SJSA1 (cell line): ENCODE measurements around the gene ARHGEF10L. TPM values are rescaled to one million over a fixed set of nuclear protein-coding genes. Genes with fewer than 3 reads are reported as not detected.

Experiments
- DNase-seq, 2 experiments: peaks; one replicate each; pipeline ENCODE4 v3.0.0-alpha.2; 2015 to 2020; ENCODE audit warnings: low spot score in 2 of 2, low read depth in 1 of 2
- H3K27ac ChIP-seq: fragments of 250-450 bp; sonication (Bioruptor Pico); 2 replicates; pipeline ENCODE4 v1.5.1; 2020; ENCODE audit warnings: mild to moderate bottlenecking, moderate library complexity
- H3K27me3 ChIP-seq: fragments of 250-450 bp; sonication (Bioruptor Pico); replicated peaks from 2 replicates; pipeline ENCODE4 v1.5.1; 2020; ENCODE audit warnings: mild to moderate bottlenecking, moderate library complexity
- H3K36me3 ChIP-seq: fragments of 250-450 bp; sonication (Bioruptor Pico); 2 replicates; pipeline ENCODE4 v1.5.1; 2020; ENCODE audit warnings: mild to moderate bottlenecking
- H3K4me1 ChIP-seq: fragments of 250-450 bp; sonication (Bioruptor Pico); replicated peaks from 2 replicates; pipeline ENCODE4 v1.6.1; 2021; ENCODE audit warnings: mild to moderate bottlenecking
- H3K4me3 ChIP-seq: fragments of 250-450 bp; sonication (Bioruptor Pico); 2 replicates; pipeline ENCODE4 v1.5.1; 2020; ENCODE audit warnings: mild to moderate bottlenecking
- H3K9me3 ChIP-seq: fragments of 250-450 bp; sonication (Bioruptor Pico); replicated peaks from 2 replicates; pipeline ENCODE4 v1.5.1; 2020; ENCODE audit warnings: mild to moderate bottlenecking
- total RNA-seq: library from RNA; depleted of rRNA; stranded (reverse); fragments of >200 nt; shearing (Covaris generic); gene quantifications from 2 replicates; pipeline ENCODE4 v1.2.3, GENCODE V29; 2014

The ARHGEF10L gene
- total RNA-seq, 1 experiment from 2014 or later, result 12.8 TPM

DNA sequence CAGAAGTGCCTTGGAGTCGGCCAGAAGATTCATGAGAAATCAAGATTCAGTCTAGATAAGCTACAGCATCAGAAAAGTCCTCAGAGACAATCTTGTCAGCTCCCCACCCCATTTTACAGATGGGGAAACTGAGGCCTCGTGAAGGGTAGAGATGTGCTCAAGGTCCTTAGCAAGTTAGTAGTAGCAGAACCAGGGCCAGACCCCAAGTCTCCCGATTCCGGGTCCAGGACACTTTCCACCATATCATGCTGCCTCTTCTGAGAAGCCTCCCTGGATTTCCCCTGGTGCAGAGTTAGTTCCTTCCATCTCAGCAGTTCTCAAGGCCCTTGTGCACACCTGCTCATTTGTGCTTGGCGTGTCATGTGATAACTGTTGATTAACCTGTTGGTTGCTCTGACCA is 124.1 kb downstream of the ARHGEF10L start:
- Histone ChIP-seq H3K9me3 (no peaks in the 10 kb centered on the region), H3K4me1 (no peaks in the 10 kb centered on the region), H3K4me3 (no peak overlapping the region), H3K27me3 (no peaks in the 10 kb centered on the region), H3K36me3 (peaks cover 23% of the 10 kb centered on the region; the same call in 1 of the 2 replicates), H3K27ac (no peak overlapping the region)
- no peak for DNase-seq

- Histone ChIP-seq H3K36me3 (peaks cover 23% of the 10 kb centered on the region; the same call in 1 of the 2 replicates), H3K27ac (no peak overlapping the region)
These were observed 124.8 kb downstream of the ARHGEF10L start for GRCh38 chr1:17664322-17664721.

DNA sequence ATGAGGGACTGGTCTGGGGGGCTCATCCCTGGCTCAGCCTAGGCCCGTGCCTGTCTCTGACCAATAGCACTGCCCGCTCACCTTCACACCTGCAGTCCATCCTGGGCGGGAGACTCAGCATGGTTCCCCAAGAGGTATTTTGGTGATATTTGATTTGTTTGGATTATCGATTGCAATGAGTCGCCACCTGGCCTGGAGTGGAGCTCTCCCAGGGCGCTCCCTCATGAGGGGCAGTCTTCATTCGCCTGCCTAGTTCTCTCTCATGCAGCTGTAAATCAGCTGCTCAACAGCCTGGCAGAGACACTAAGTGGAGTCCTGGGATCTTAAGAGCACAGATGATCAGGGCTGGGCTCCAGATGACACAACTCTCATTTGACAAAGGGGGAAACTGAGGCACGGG is 125.6 kb downstream of the ARHGEF10L start:
- no peak for DNase-seq
- Histone ChIP-seq H3K27me3 (no peaks in the 10 kb centered on the region), H3K4me3 (no peak overlapping the region), H3K4me1 (no peaks in the 10 kb centered on the region), H3K9me3 (no peaks in the 10 kb centered on the region), H3K27ac (no peak overlapping the region), H3K36me3 (peaks cover 23% of the 10 kb centered on the region; the same call in 1 of the 2 replicates)

More at GRCh38 chr1:17664322-17664721, 124.8 kb downstream of the ARHGEF10L start:
- Histone ChIP-seq H3K27me3 (no peaks in the 10 kb centered on the region), H3K9me3 (no peaks in the 10 kb centered on the region), H3K4me3 (no peak overlapping the region), H3K4me1 (no peaks in the 10 kb centered on the region)
- no peak for DNase-seq

DNA sequence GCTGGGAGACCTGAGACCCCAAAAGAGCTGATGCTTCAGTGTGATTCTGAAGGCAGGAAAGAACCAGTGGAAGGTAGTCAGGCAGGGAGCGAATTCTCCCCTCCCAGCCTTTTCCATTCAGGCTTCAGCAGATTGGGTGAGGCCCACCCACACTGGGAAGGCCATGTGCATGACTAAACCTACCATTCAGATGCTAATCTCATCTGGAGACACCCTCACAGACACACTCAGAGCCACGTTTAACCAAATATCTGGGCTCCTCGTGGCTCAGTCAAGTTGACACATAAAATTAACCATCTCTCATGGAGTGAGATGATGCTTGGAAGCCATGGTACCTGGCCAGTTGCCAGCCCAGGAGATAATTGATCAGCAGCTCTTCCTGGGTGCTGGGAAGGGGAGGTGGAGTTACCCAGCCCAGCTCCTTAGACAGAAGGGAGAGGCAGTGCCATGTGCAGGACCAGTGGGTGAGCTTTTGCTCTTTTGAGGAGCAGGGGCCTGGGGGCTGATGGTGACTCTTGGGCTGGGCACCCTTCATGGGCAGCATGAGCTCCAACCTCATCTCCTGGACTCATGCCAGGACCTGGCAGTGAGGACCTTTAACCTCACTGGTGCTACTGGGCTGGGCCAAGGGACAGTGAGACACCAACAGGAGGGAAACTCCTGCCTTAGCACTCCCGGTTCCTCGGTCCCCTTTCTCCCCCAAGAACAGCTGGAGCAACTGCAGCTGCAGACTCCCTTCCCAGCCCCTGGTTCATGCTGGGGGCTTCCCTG is 126.6 kb downstream of the ARHGEF10L start:
- Histone ChIP-seq H3K4me3 (no peak overlapping the region), H3K27ac (no peak overlapping the region), H3K36me3 (peaks cover 23% of the 10 kb centered on the region; the same call in 1 of the 2 replicates), H3K27me3 (no peaks in the 10 kb centered on the region), H3K9me3 (no peaks in the 10 kb centered on the region), H3K4me1 (no peaks in the 10 kb centered on the region)
- DNase-seq, result no peak

DNA sequence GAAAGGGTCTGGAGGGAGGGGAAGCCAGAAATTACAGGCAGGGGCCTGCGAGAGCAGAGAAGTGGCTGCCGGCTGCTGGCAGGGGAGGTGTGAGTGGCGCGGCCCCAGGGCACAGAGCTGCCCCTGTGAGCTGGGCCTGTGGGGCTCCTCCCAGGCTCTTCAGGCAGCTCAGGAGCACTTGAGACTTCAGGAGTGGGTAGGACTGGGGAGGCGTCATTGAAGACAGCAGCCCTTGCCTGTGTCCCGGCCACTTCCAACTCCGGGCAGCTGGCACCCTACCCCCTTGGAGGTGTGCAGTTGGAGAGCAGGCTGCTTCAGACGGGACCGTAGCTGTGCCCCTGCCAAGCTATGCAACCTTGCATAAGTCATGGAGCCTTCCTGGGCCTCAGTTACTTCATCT is 128.1 kb downstream of the ARHGEF10L start:
- Histone ChIP-seq H3K9me3 (no peaks in the 10 kb centered on the region), H3K27ac (no peak overlapping the region), H3K27me3 (no peaks in the 10 kb centered on the region), H3K36me3 (peaks cover 16% of the 10 kb centered on the region; the same call in 1 of the 2 replicates), H3K4me1 (no peaks in the 10 kb centered on the region), H3K4me3 (no peak overlapping the region)
- no peak for DNase-seq

DNA sequence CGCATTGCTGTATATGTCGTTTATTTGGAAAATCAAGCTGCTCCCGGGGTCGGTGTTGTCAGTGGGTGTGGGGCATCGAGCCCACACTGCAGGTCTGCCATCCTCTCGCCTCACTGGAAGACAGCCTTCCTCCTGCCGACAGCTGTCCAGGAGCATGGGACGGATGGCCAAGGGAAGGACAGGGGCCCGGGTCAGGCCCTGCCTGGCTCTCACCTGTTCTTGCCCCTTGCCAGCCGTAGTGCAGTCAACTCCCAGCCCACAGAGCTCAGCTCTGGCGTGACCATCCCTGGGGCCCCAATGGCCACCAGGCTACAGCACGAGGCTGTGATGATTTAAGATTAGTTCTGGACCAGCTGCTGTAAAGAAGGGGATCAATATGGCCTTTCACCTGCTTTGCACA is 128.7 kb downstream of the ARHGEF10L start:
- Histone ChIP-seq H3K9me3 (no peaks in the 10 kb centered on the region), H3K27ac (no peak overlapping the region), H3K4me3 (no peak overlapping the region), H3K36me3 (peaks cover 16% of the 10 kb centered on the region; the same call in 1 of the 2 replicates), H3K27me3 (no peaks in the 10 kb centered on the region), H3K4me1 (no peaks in the 10 kb centered on the region)
- no peak for DNase-seq

GRCh38 chr1:17668624-17669175 is 129.2 kb downstream of the ARHGEF10L start:
- peaks cover 16% of the 10 kb centered on the region; the same call in 1 of the 2 replicates for H3K36me3 ChIP-seq
- no peaks in the 10 kb centered on the region for H3K27me3 ChIP-seq
- no peaks in the 10 kb centered on the region for H3K4me1 ChIP-seq
- no peak overlapping the region for H3K4me3 ChIP-seq
- no peak for DNase-seq
- no peak overlapping the region for H3K27ac ChIP-seq
- H3K9me3 ChIP-seq, result no peaks in the 10 kb centered on the region

- no peak overlapping the region for H3K27ac ChIP-seq
- H3K4me1 ChIP-seq, result no peaks in the 10 kb centered on the region
- no peak for DNase-seq
- H3K4me3 ChIP-seq, result no peak overlapping the region
- H3K27me3 ChIP-seq, result no peaks in the 10 kb centered on the region
- no peaks in the 10 kb centered on the region for H3K9me3 ChIP-seq
- H3K36me3 ChIP-seq, result peaks cover 16% of the 10 kb centered on the region; the same call in 1 of the 2 replicates
These were observed 129.8 kb downstream of the ARHGEF10L start for GRCh38 chr1:17669305-17669704.

- Histone ChIP-seq H3K4me1 (no peaks in the 10 kb centered on the region), H3K27ac (no peak overlapping the region), H3K27me3 (no peaks in the 10 kb centered on the region), H3K9me3 (no peaks in the 10 kb centered on the region), H3K36me3 (peaks cover 12% of the 10 kb centered on the region; the same call in 1 of the 2 replicates), H3K4me3 (no peak overlapping the region)
- DNase-seq, result no peak
These were observed 130.5 kb downstream of the ARHGEF10L start for GRCh38 chr1:17669866-17670451.

- Histone ChIP-seq H3K36me3 (peaks cover 4% of the 10 kb centered on the region; the same call in 1 of the 2 replicates), H3K27me3 (no peaks in the 10 kb centered on the region), H3K4me1 (no peaks in the 10 kb centered on the region), H3K4me3 (no peak overlapping the region), H3K27ac (no peak overlapping the region), H3K9me3 (no peaks in the 10 kb centered on the region)
- DNase-seq, result no peak
These were observed 131.3 kb downstream of the ARHGEF10L start for GRCh38 chr1:17670587-17671313.

DNA sequence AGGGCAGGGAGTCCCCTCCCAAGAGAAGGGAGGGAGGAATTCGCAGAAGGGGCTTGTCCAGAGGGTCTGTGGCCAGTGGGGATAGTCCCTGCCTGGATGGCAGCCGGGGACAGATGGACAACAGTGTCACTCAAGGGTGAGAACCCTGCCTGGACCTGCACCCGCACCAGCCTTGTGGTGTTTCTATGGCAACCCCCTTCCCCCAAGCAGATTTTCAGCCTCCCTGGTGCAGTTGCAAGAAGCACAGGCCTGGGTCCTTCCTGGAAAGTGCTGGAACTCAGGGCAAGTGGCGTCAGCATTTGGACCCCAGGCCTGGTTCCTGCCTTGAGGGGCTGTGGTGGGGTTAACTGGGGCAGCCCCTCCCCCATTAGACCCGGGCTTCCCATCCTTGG is 131.8 kb downstream of the ARHGEF10L start:
- Histone ChIP-seq H3K27ac (no peak overlapping the region), H3K36me3 (no peaks in the 10 kb centered on the region; the same call in 1 of the 2 replicates), H3K4me1 (no peaks in the 10 kb centered on the region), H3K9me3 (no peaks in the 10 kb centered on the region), H3K4me3 (no peak overlapping the region), H3K27me3 (no peaks in the 10 kb centered on the region)
- DNase-seq, result no peak

DNA sequence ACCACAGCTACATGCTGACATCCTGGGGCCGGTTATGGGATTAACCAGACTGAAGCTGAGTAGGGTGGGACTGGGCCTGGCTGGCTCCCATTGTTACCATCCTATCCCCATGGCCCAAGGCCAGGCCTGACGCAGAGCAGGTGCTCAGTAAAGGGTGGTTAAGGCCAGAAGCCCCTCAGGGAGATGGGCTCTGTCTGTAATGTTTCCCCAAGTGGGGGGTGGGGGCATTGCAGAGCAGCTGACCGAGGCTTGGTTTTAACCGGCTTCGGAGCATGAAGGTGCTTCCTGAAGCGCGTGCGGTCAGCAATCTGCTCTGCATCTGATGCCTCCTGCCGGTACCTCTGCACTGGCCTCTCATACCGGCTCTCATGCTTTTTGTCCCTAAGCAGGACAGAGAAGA is 132.2 kb downstream of the ARHGEF10L start:
- no peak overlapping the region for H3K4me3 ChIP-seq
- H3K4me1 ChIP-seq, result no peaks in the 10 kb centered on the region
- no peaks in the 10 kb centered on the region for H3K27me3 ChIP-seq
- H3K9me3 ChIP-seq, result no peaks in the 10 kb centered on the region
- no peak overlapping the region for H3K27ac ChIP-seq
- no peak for DNase-seq
- no peaks in the 10 kb centered on the region for H3K36me3 ChIP-seq

GRCh38 chr1:17672226-17672625 is 132.7 kb downstream of the ARHGEF10L start:
- Histone ChIP-seq H3K27ac (no peak overlapping the region), H3K4me3 (no peak overlapping the region), H3K27me3 (no peaks in the 10 kb centered on the region), H3K4me1 (no peaks in the 10 kb centered on the region), H3K36me3 (no peaks in the 10 kb centered on the region), H3K9me3 (no peaks in the 10 kb centered on the region)
- no peak for DNase-seq
